KMS-11 (cell line): Measurements from ENCODE around the gene FKBP4.

ENCODE experiments used
- H2AFZ ChIP-seq: fragments of 200-600 bp; sonication (generic); 2 replicates; pipeline ENCODE4 v1.6.1; 2016; ENCODE audit warnings: antibody characterized with exemption, mixed run types, low read depth
- H3K27ac ChIP-seq: fragments of 200-600 bp; sonication (generic); 2 replicates; pipeline ENCODE4 v1.6.1; 2016; ENCODE audit warnings: mild to moderate bottlenecking, mixed run types
- H3K27me3 ChIP-seq: fragments of 200-600 bp; sonication (generic); 2 replicates; pipeline ENCODE4 v1.6.1; 2017; ENCODE audit warnings: mild to moderate bottlenecking, low read depth, mixed run types, moderate library complexity; ENCODE audit not compliant: insufficient read depth
- H3K36me3 ChIP-seq: fragments of 200-600 bp; sonication (generic); 2 replicates; pipeline ENCODE4 v1.6.1; 2017; ENCODE audit warnings: mild to moderate bottlenecking, mixed run types; ENCODE audit not compliant: insufficient read depth
- H3K4me1 ChIP-seq: fragments of 200-600 bp; sonication (generic); 2 replicates; pipeline ENCODE4 v1.6.1; 2016; ENCODE audit warnings: mild to moderate bottlenecking, low read depth, mixed run types; ENCODE audit not compliant: poor library complexity, severe bottlenecking
- H3K4me2 ChIP-seq: fragments of 200-600 bp; sonication (generic); 2 replicates; pipeline ENCODE4 v1.7.0; 2016; ENCODE audit warnings: mild to moderate bottlenecking, mixed run types
- H3K4me3 ChIP-seq: fragments of 200-600 bp; sonication (generic); IDR thresholded peaks from 2 replicates; pipeline ENCODE4 v1.6.1; 2017; ENCODE audit warnings: low read depth, low read length, mixed read lengths; ENCODE audit not compliant: insufficient read depth
- H3K79me2 ChIP-seq: fragments of 200-600 bp; sonication (generic); 2 replicates; pipeline ENCODE4 v1.6.1; 2016; ENCODE audit warnings: low read depth, mixed run types; ENCODE audit not compliant: insufficient read depth
- H3K9ac ChIP-seq: fragments of 200-600 bp; sonication (generic); 2 replicates; pipeline ENCODE4 v1.6.1; 2016; ENCODE audit warnings: mild to moderate bottlenecking, mixed run types
- H4K20me1 ChIP-seq: fragments of 200-600 bp; sonication (generic); 2 replicates; pipeline ENCODE4 v1.6.1; 2016; ENCODE audit warnings: mild to moderate bottlenecking, mixed run types; ENCODE audit not compliant: insufficient read depth
- CTCF ChIP-seq: fragments of 200-600 bp; sonication (generic); conservative IDR thresholded peaks from 2 replicates; pipeline ENCODE4 v1.6.1; 2017; ENCODE audit warnings: low read depth, mild to moderate bottlenecking, antibody characterized with exemption, low read length, moderate library complexity, mixed read lengths

Gene FKBP4

GRCh38 chr12:2792671-2793500, 1.9 kb upstream of the FKBP4 start:
- Histone ChIP-seq H4K20me1 (peaks cover 21% of the 10 kb centered on the region), H3K9ac (no peak overlapping the region), H2AFZ (no peak overlapping the region), H3K27me3 (no peaks in the 10 kb centered on the region), H3K27ac (no peak overlapping the region), H3K4me1 (peaks cover 13% of the 10 kb centered on the region), H3K79me2 (peaks cover 23% of the 10 kb centered on the region), H3K4me2 (no peak overlapping the region), H3K36me3 (peaks cover 10% of the 10 kb centered on the region; the same call in 1 of the 2 replicates), H3K4me3 (no peak overlapping the region)
- no peak for TF ChIP-seq CTCF

GRCh38 chr12:2793561-2793960, 1.2 kb upstream of the FKBP4 start:
- peaks cover 13% of the 10 kb centered on the region for H3K4me1 ChIP-seq
- no peaks in the 10 kb centered on the region for H3K27me3 ChIP-seq
- H3K27ac ChIP-seq: no peak overlapping the region
- H3K4me2 ChIP-seq: no peak overlapping the region
- no peak overlapping the region for H3K9ac ChIP-seq
- H3K36me3 ChIP-seq: peaks cover 10% of the 10 kb centered on the region; the same call in 1 of the 2 replicates
- peaks cover 30% of the 10 kb centered on the region for H3K79me2 ChIP-seq
- TF ChIP-seq CTCF: no peak
- no peak overlapping the region for H3K4me3 ChIP-seq
- peaks cover 21% of the 10 kb centered on the region for H4K20me1 ChIP-seq
- H2AFZ ChIP-seq: no peak overlapping the region

GRCh38 chr12:2794191-2794735, 507 bp upstream of the FKBP4 start:
- H3K9ac ChIP-seq: peak overlapping the region; percentile 59; the same call in 1 of the 2 replicates
- H2AFZ ChIP-seq: peak overlapping the region; percentile 54
- no peak overlapping the region for H3K27ac ChIP-seq
- no peak for TF ChIP-seq CTCF
- H3K4me2 ChIP-seq: peak overlapping the region; percentile 60
- H3K36me3 ChIP-seq: peaks cover 10% of the 10 kb centered on the region; the same call in 1 of the 2 replicates
- peaks cover 13% of the 10 kb centered on the region for H3K4me1 ChIP-seq
- no peak overlapping the region for H3K4me3 ChIP-seq
- peaks cover 30% of the 10 kb centered on the region for H3K79me2 ChIP-seq
- no peaks in the 10 kb centered on the region for H3K27me3 ChIP-seq
- peaks cover 21% of the 10 kb centered on the region for H4K20me1 ChIP-seq

GRCh38 chr12:2795291-2796186, 769 bp downstream of the FKBP4 start:
- H3K4me3 ChIP-seq: no peak overlapping the region
- H3K4me1 ChIP-seq: peaks cover 13% of the 10 kb centered on the region
- H4K20me1 ChIP-seq: peaks cover 21% of the 10 kb centered on the region
- H3K27ac ChIP-seq: no peak overlapping the region; the same call in 1 of the 2 replicates
- H3K9ac ChIP-seq: peak overlapping the region; percentile 59; the same call in 1 of the 2 replicates
- peak overlapping the region; percentile 54; the same call in 1 of the 2 replicates for H2AFZ ChIP-seq
- no peaks in the 10 kb centered on the region for H3K27me3 ChIP-seq
- TF ChIP-seq CTCF: no peak
- peaks cover 30% of the 10 kb centered on the region for H3K79me2 ChIP-seq
- H3K36me3 ChIP-seq: peaks cover 16% of the 10 kb centered on the region; the same call in 1 of the 2 replicates
- H3K4me2 ChIP-seq: peak overlapping the region; percentile 96
